ENCODE measurements around the gene HAGHL.
"Not testable (repeated sequence)": the region's sequence is repeated elsewhere in the genome, so short reads cannot be mapped to it uniquely, and the experiment has no call there.

HAGHL gene

GRCh38 chr16:760545-761343 is 33.8 kb downstream of the HAGHL start, which contains the start of gene MSLN:
MSLN (plus strand) TSS chr16:760734; CDS start chr16:762681, 1,947 bp downstream.
- DNase-seq = no peak

- DNase-seq = no peak
Measured at GRCh38 chr16:761625-762513, 35.0 kb downstream of the HAGHL start.

DNA sequence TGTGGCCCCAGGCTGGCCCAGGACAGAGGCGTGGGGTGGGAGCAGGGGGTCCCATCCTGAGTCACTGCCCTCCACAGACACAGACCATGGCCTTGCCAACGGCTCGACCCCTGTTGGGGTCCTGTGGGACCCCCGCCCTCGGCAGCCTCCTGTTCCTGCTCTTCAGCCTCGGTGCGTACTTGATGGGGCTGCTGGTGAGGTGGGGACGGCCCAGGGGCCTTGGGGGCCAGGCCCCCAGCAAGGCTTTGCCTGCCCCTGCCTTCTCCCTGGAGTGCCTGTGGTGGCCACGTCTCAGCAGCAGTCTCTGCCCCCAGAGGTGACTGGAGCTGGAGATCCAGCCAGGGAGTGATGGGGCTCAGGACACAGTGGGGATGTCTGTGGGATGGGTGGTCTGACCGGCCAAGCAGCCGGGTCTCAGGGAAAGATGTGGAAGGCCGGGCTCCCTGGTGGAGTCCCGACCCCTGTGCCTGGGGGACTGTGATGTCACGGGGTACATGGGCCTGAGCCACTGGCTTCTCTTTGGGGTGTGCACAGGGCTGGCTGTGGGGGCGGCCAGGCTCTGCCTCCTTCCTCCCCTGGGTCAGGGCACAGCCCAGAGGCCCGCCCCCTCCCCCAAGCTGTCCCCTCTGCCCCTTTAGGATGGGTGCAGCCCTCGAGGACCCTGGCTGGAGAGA is 35.8 kb downstream of the HAGHL start:
- DNase-seq = no peak

- no peak for DNase-seq
Measured at GRCh38 chr16:763369-764183, 36.7 kb downstream of the HAGHL start.

GRCh38 chr16:764184-764750 is 37.4 kb downstream of the HAGHL start:
- DNase-seq = no peak

DNA sequence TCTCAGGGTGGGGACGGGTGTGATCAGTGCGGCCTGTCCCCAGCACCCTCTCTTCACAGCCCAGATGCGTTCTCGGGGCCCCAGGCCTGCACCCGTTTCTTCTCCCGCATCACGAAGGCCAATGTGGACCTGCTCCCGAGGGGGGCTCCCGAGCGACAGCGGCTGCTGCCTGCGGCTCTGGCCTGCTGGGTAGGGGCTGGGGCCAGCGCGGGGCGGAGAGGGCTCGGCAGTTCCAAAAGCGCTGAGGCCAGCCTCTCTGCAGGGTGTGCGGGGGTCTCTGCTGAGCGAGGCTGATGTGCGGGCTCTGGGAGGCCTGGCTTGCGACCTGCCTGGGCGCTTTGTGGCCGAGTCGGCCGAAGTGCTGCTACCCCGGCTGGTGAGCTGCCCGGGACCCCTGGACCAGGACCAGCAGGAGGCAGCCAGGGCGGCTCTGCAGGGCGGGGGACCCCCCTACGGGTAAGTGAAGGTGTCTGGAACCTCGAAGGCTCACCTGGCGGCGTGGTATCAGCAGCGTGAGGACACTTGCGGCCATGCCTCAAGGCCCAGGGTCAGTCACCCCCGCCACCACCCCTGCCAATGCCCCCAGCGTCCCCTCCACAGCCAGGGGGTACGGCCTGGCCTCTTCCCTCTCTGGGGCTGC is 38.1 kb downstream of the HAGHL start:
- no peak for DNase-seq

DNA sequence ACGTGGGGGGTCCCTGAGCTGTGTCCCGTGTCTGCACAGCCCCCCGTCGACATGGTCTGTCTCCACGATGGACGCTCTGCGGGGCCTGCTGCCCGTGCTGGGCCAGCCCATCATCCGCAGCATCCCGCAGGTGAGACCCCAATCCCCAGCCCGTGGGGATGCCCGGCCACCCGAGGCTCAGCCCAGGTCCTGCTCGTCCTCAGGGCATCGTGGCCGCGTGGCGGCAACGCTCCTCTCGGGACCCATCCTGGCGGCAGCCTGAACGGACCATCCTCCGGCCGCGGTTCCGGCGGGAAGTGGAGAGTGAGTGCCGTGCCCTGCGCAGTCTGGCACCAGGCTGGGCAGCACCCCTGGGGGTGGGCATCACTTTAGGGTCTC is 38.6 kb downstream of the HAGHL start:
- no peak for DNase-seq

DNA sequence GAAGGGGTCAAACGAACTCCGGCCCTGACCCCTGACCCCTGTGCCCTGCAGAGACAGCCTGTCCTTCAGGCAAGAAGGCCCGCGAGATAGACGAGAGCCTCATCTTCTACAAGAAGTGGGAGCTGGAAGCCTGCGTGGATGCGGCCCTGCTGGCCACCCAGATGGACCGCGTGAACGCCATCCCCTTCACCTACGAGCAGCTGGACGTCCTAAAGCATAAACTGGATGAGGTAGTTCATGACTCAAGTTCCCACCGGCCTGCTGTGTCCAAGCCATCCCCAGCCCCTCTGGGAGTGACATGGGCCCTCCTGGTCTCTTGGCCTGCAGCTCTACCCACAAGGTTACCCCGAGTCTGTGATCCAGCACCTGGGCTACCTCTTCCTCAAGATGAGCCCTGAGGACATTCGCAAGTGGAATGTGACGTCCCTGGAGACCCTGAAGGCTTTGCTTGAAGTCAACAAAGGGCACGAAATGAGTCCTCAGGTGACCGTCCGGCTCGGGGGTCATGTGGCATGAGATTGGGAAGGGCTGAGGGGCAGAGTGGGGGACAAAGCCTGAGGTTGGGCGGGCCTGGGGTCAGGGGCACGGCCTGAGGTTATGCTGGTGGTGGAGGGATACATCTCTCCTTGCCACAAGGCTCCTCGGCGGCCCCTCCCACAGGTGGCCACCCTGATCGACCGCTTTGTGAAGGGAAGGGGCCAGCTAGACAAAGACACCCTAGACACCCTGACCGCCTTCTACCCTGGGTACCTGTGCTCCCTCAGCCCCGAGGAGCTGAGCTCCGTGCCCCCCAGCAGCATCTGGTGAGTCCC is 39.3 kb downstream of the HAGHL start:
- no peak for DNase-seq

GRCh38 chr16:766820-767640 is 40.1 kb downstream of the HAGHL start:
- no peak for DNase-seq

- DNase-seq = no peak
Measured at GRCh38 chr16:767743-768235, 40.9 kb downstream of the HAGHL start.

DNA sequence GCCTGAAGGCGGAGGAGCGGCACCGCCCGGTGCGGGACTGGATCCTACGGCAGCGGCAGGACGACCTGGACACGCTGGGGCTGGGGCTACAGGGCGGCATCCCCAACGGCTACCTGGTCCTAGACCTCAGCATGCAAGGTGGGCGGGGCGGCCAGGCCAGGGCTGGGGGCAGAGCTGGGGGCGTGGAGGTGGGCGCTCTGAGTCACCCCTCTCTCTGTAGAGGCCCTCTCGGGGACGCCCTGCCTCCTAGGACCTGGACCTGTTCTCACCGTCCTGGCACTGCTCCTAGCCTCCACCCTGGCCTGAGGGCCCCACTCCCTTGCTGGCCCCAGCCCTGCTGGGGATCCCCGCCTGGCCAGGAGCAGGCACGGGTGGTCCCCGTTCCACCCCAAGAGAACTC is 41.5 kb downstream of the HAGHL start:
- DNase-seq = no peak

GRCh38 chr16:769184-769784 is 42.4 kb downstream of the HAGHL start:
- DNase-seq = no peak

DNA sequence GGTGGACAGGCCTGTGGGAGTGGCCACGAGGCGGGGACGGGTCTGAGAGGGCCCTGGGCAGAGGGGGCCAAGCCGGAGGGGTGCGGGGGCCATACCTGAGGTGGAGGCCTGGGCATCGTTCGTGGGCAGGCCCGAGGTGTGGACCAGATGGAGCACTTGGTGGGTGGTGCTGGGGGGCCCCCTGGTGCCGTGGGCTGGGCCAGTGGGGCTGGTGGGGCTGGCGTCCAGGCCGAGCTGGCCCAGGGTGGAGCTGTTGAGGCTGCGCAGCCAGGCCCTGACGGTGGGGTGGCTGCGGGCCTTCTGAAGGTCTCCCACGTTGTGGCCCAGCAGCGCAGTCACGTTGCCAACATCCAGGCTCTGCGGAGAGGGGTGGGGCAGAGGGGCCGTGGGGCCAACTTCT is 43.0 kb downstream of the HAGHL start:
- DNase-seq = no peak

DNA sequence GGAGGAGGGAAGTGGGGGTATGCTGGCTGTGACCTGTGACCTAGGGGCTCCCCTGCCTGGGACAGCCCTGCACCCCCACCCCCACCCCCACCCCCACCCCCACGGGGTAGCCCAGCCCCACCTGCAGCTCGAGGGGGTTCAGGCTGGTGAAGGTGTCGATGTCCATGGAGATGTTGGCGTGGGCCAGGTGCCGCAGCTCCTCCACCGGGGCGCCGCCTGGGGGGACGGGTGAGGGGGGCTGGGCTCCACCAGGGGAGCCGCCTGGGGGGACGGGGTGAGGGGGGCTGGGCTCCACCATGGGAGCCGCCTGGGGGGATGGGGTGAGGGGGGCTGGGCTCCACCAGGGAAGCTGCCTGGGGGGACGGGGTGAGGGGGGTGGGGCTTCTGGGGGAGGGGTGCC is 43.5 kb downstream of the HAGHL start:
- no peak for DNase-seq

DNA sequence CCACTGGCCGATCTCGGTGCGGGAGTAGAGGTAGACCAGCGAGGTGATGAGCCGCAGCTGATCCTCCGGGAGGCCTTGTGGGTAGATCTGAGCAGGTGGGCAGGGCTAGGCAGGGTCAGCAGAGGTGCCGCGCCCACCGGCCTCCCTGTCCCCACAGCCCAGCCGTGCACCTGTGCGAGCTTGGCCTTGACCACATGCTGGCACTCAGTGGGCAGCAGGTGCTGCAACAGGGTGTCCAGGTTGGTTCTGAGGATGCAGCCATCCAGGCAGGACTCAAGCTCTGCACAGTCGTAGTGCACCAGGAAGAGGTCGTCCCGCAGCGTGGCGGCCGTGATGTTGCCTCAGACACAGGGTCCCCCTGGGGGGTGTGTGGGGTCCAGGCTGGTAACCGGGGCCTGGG is 46.1 kb downstream of the HAGHL start:
- no peak for DNase-seq

- DNase-seq = no peak
Measured at GRCh38 chr16:774086-775001, 47.4 kb downstream of the HAGHL start.

- no peak for DNase-seq
Measured at GRCh38 chr16:775236-775796, 48.4 kb downstream of the HAGHL start.

DNA sequence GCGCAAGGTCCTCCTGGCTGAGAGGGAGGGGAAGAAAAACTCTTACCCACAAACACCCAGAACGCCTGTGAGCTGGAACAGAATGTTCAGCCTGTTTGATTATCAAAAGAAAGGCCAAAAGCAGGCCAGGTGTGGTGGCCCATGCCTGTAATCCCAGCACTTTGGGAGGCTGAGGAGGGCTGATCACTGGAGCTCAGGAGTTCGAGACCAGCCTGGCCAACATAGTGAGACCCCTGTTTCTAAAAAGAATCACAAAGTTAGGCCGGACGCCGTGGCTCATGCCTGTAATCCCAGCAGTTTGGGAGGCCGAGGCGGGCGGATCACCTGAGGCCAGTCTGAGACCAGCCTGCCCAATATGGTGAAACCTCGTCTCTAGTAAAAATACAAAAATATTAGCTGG is 49.4 kb downstream of the HAGHL start:
- DNase-seq = not testable (repeated sequence)
